Measurements from ENCODE around the gene PDE4A. TPM values are rescaled to one million over a fixed set of nuclear protein-coding genes. Genes with fewer than 3 reads are reported as not detected.

The PDE4A gene
- total and polyA plus RNA-seq, 2 of the 8 experiments (the other 6 are each of a cell fraction or from before 2014, with no cell fraction given), result 2.0 to 4.4 TPM

GRCh38 chr19:10406191-10406590, 14.1 kb upstream of the PDE4A start:
- H3K9me3 ChIP-seq (ENCODE audit: insufficient read depth in 2 of 2, low read depth in 1 of 2, low read length in 1 of 2), result no peaks in the 10 kb centered on the region
- H3K4ac ChIP-seq (replicated peaks; ENCODE audit: insufficient read length, low read depth, low read length), result no peak overlapping the region
- H3K79me1 ChIP-seq (ENCODE audit: low read depth, low read length), result peaks cover 5% of the 10 kb centered on the region; the same call in 1 of the 2 replicates
- no peak overlapping the region for H3K23ac ChIP-seq (ENCODE audit: insufficient read length)
- no peak overlapping the region for H3K27ac ChIP-seq (ENCODE audit: low read depth, low read length)
- no peak overlapping the region for H2BK120ac ChIP-seq (replicated peaks; ENCODE audit: low read depth, low read length)
- H2BK15ac ChIP-seq (ENCODE audit: low read length), result no peak overlapping the region
- H3K36me3 ChIP-seq (ENCODE audit: control insufficient read depth in 2 of 4, insufficient read depth in 4 of 4, low read length in 3 of 4), result no peaks in the 10 kb centered on the region
- WGBS, 2 experiments (ENCODE audit: extremely low coverage in 1 of 2, insufficient coverage in 1 of 2, insufficient read length in 1 of 2, insufficient replicate concordance in 2 of 2, low coverage in 1 of 2, low lambda C conversion rate in 2 of 2, missing lambda C conversion rate in 1 of 2), result 75% methylated on average over 6 of the region's 6 CpGs; no CpG with 5 or more reads in 1 of the 2 experiments
- ChIA-PET CTCF (ENCODE audit: partially characterized antibody) (interaction anchor here (0.6 to 10.5 kb wide), 11 partner anchors 9 to 235 kb away, joined by 3 to 172 read pairs (median 7); partner anchors contain the start of genes ICAM1 and PDE4A), POLR2A (ENCODE audit: partially characterized antibody) (interaction anchor here (1.0 to 5.9 kb wide), 6 partner anchors 8 to 97 kb away, joined by 3 to 33 read pairs (median 4); partner anchors contain the start of genes KEAP1 and TYK2)
- peaks cover 3 to 15% (median 9%) of the 10 kb centered on the region in 4 experiments; a peak in 5 of 7 replicates for H3K27me3 ChIP-seq (replicated peaks in 1 of 4; ENCODE audit: control insufficient read depth in 3 of 4, extremely low read depth in 1 of 4, insufficient read depth in 3 of 4, low read length in 3 of 4)
- peaks cover 3 to 8% (median 5%) of the 10 kb centered on the region in 4 experiments; a peak in 5 of 7 replicates for H3K4me1 ChIP-seq (replicated peaks in 1 of 4; ENCODE audit: control insufficient read depth in 3 of 4, insufficient read depth in 4 of 4, low read length in 3 of 4)
- TF ChIP-seq NANOG (IDR thresholded peaks at IDR 0.05; ENCODE audit: insufficient read depth, low read depth, low read length, poor library complexity, severe bottlenecking) (no peak), JUND (IDR thresholded peaks at IDR 0.05; ENCODE audit: low read length) (no peak), POLR2AphosphoS5 (IDR thresholded peaks at IDR 0.05; ENCODE audit: low read depth, low read length) (no peak), RAD21 (IDR thresholded peaks at IDR 0.05 in 1 of 2, conservative IDR thresholded peaks at IDR 0.05 in 1 of 2; ENCODE audit: low read depth in 2 of 2, low read length in 2 of 2) (no peak), SIN3A (conservative IDR thresholded peaks at IDR 0.05 in 1 of 2, IDR thresholded peaks at IDR 0.05 in 1 of 2; ENCODE audit: low read depth in 1 of 2, low read length in 2 of 2) (no peak), RNF2 (IDR thresholded peaks at IDR 0.05; ENCODE audit: borderline replicate concordance, low read depth, low read length, missing control alignments, poor library complexity, severe bottlenecking) (no peak), PHF8 (conservative IDR thresholded peaks at IDR 0.05; ENCODE audit: low read depth, low read length) (no peak), ZNF274 (IDR thresholded peaks at IDR 0.05; ENCODE audit: borderline replicate concordance, extremely low read depth, low read length) (no peak), KDM5A (IDR thresholded peaks at IDR 0.05; ENCODE audit: low read length) (no peak), ATF3 (IDR thresholded peaks at IDR 0.05; ENCODE audit: insufficient read depth, low read depth, low read length) (no peak), EGR1 (IDR thresholded peaks at IDR 0.05; ENCODE audit: borderline replicate concordance, low read depth, low read length) (no peak), NRF1 (IDR thresholded peaks at IDR 0.05; ENCODE audit: low read depth, low read length) (no peak)
- DNase-seq (ENCODE audit: low read depth in 1 of 2, low spot score in 2 of 2) (no peak), FAIRE-seq (no peak)
- H3K9ac ChIP-seq (replicated peaks in 1 of 4; ENCODE audit: extremely low read depth in 1 of 4, low read depth in 3 of 4, low read length in 3 of 4), result no peak overlapping the region
- H4K20me1 ChIP-seq (replicated peaks in 1 of 2; ENCODE audit: control insufficient read depth in 1 of 2, insufficient read depth in 2 of 2, low read length in 2 of 2), result peaks cover 0 to 4% of the 10 kb centered on the region in 2 experiments
- peaks cover 17% of the 10 kb centered on the region for H3K23me2 ChIP-seq (ENCODE audit: low read depth, low read length)
- no peak overlapping the region for H3K18ac ChIP-seq (ENCODE audit: extremely low read depth, low read length)
- no peak overlapping the region for H4K5ac ChIP-seq (ENCODE audit: insufficient read length, low read depth, low read length)
- no peak overlapping the region for H3K56ac ChIP-seq (replicated peaks; ENCODE audit: insufficient read length, low read depth, low read length)
- no peak overlapping the region for H2AK5ac ChIP-seq (ENCODE audit: low read depth, low read length)
- H4K8ac ChIP-seq (ENCODE audit: extremely low read depth, insufficient read depth, low read length), result no peak overlapping the region
- no peak overlapping the region for H3K4me3 ChIP-seq (ENCODE audit: extremely low read depth in 1 of 4, insufficient read depth in 2 of 4, low read depth in 3 of 4, low read length in 4 of 4)
- no peak overlapping the region; a peak in 1 of 4 replicates for H3K4me2 ChIP-seq (ENCODE audit: insufficient read depth in 1 of 2, low read depth in 2 of 2, low read length in 2 of 2)
- no peak overlapping the region for H2BK12ac ChIP-seq (ENCODE audit: low read depth, low read length)
- no peak overlapping the region for H2BK20ac ChIP-seq (ENCODE audit: low read length)
- no peak overlapping the region for H4K91ac ChIP-seq (replicated peaks; ENCODE audit: insufficient read length, low read length)
- H3K79me2 ChIP-seq (ENCODE audit: control insufficient read depth in 1 of 2, insufficient read depth in 2 of 2, low read length in 2 of 2), result peaks cover 14 to 21% of the 10 kb centered on the region in 2 experiments
- no peak overlapping the region for H3K14ac ChIP-seq (ENCODE audit: insufficient read length)
- no peak overlapping the region for H2AFZ ChIP-seq (ENCODE audit: low read length)
- H2BK5ac ChIP-seq (ENCODE audit: low read depth, low read length), result no peak overlapping the region

Measured in H1 (cell line).